A549 (cell line): ENCODE data around the gene BCL11B. TPM values are rescaled to one million over a fixed set of nuclear protein-coding genes. Genes with fewer than 3 reads are reported as not detected.

ENCODE experiments used
- ATAC-seq, 2 experiments: fragments of 200-7000 bp in 1 of 2; fragments of >200 bp in 1 of 2; cut with Nextera tagmentation in 1 of 2; cut with Tn5 transposase in 1 of 2; 3 replicates each; pipeline versions ENCODE4 v1.8.0 to v1.9.1; 2018 to 2020; ENCODE audit warnings: mild to moderate bottlenecking in 1 of 2, moderate library complexity in 1 of 2
- CTCF ChIA-PET: fragments of 300-600 bp; sonication (Branson Sonifier 250); formaldehyde crosslinking; extraction: SDS; loops from one replicate; lab custom pipeline; 2021; ENCODE audit warnings: antibody characterized with exemption, inconsistent platforms; lab: Yijun Ruan, JAX
- POLR2A ChIA-PET: fragments of 350-600 bp; formaldehyde crosslinking; extraction: SDS; loops from one replicate; lab custom pipeline; 2021; ENCODE audit warnings: antibody characterized with exemption, inconsistent platforms; lab: Yijun Ruan, JAX
- DNase-seq, 2 experiments: peaks; one replicate each; pipeline versions ENCODE4 v3.0.0 to v3.0.0-alpha.2; 2011 to 2016; ENCODE audit warnings: low read depth in 1 of 2, low spot score in 1 of 2
- FAIRE-seq: peaks from 2 replicates; lab custom pipeline; 2011; peaks lifted over from hg19 to GRCh38; lab: Jason Lieb, UNC
- H3K27ac ChIP-seq, 2 experiments: fragments of >200 bp; sonication (Bioruptor Twin); formaldehyde crosslinking; 3 replicates each; pipeline ENCODE4 v1.5.1; 2016 to 2017
- H3K4me1 ChIP-seq: fragments of >200 bp; sonication (Bioruptor Twin); formaldehyde crosslinking; 3 replicates; pipeline ENCODE4 v1.6.1; 2016
- H3K4me2 ChIP-seq: fragments of >200 bp; sonication (Bioruptor Twin); formaldehyde crosslinking; 3 replicates; pipeline ENCODE4 v1.6.1; 2016
- H3K4me3 ChIP-seq: fragments of >200 bp; sonication (Bioruptor Twin); formaldehyde crosslinking; 3 replicates; pipeline ENCODE4 v1.5.1; 2016
- H3K9me3 ChIP-seq: fragments of >200 bp; sonication (Bioruptor Twin); formaldehyde crosslinking; 3 replicates; pipeline ENCODE4 v1.6.1; 2016
- BCL3 ChIP-seq: fragments of >200 bp; sonication (Bioruptor Twin); formaldehyde crosslinking; IDR thresholded peaks from 3 replicates; pipeline ENCODE4 v1.6.1; 2016
- BHLHE40 ChIP-seq: IDR thresholded peaks from 2 replicates; pipeline ENCODE4 v1.6.1; 2012; ENCODE audit warnings: low read depth, low read length, inconsistent platforms
- CBX8 ChIP-seq: fragments of 200-600 bp; sonication (generic); IDR thresholded peaks from 2 replicates; pipeline ENCODE4 v1.6.1; 2016
- CHD4 ChIP-seq: fragments of 200-600 bp; sonication (generic); IDR thresholded peaks from 2 replicates; pipeline ENCODE4 v1.6.1; 2016; ENCODE audit warnings: antibody characterized with exemption, mild to moderate bottlenecking, borderline replicate concordance
- E2F6 ChIP-seq: IDR thresholded peaks from 2 replicates; pipeline ENCODE4 v1.6.1; 2012; ENCODE audit warnings: low read depth, borderline replicate concordance
- EHF ChIP-seq: fragments of 250-450 bp; sonication (Bioruptor Pico); IDR thresholded peaks from 2 replicates; pipeline ENCODE4 v1.5.0; 2020; ENCODE audit warnings: mild to moderate bottlenecking
- EHMT2 ChIP-seq: fragments of 200-600 bp; sonication (generic); IDR thresholded peaks from 2 replicates; pipeline ENCODE4 v1.6.1; 2016; ENCODE audit warnings: antibody characterized with exemption, low read depth, mild to moderate bottlenecking, moderate library complexity
- EP300 ChIP-seq, 2 experiments: fragments of >200 bp; sonication (Bioruptor Twin); formaldehyde crosslinking; IDR thresholded peaks; 2 replicates in 1 of 2; 3 replicates in 1 of 2; pipeline ENCODE4 v1.6.1; 2016 to 2017
- ESRRA ChIP-seq: fragments of 150-350 bp; IDR thresholded peaks from 2 replicates; pipeline ENCODE4 v1.6.1; 2014; ENCODE audit warnings: mild to moderate bottlenecking, low read length, borderline replicate concordance
- FOSB ChIP-seq: fragments of 250-450 bp; sonication (Bioruptor Pico); IDR thresholded peaks from 2 replicates; pipeline ENCODE4 v1.5.0; 2020; ENCODE audit warnings: mild to moderate bottlenecking, moderate library complexity
- FOXS1 ChIP-seq: fragments of 250-450 bp; sonication (Bioruptor Pico); IDR thresholded peaks from 2 replicates; pipeline ENCODE4 v1.5.0; 2020; ENCODE audit warnings: mild to moderate bottlenecking, moderate library complexity
- GATA3 ChIP-seq: IDR thresholded peaks from 2 replicates; pipeline ENCODE4 v1.6.1; 2012; ENCODE audit warnings: borderline replicate concordance
- HDAC2 ChIP-seq: fragments of 200-600 bp; sonication (generic); IDR thresholded peaks from 2 replicates; pipeline ENCODE4 v1.6.1; 2016
- HOXB13 ChIP-seq: fragments of 250-450 bp; sonication (Bioruptor Pico); IDR thresholded peaks from 2 replicates; pipeline ENCODE4 v1.5.0; 2020; ENCODE audit warnings: low read depth, mild to moderate bottlenecking, moderate library complexity
- JUN ChIP-seq, 2 experiments: fragments of >200 bp; sonication (Bioruptor Twin); formaldehyde crosslinking; IDR thresholded peaks; 2 replicates in 1 of 2; 3 replicates in 1 of 2; pipeline ENCODE4 v1.6.1; 2016 to 2017
- JUNB ChIP-seq: fragments of >200 bp; sonication (Bioruptor Twin); formaldehyde crosslinking; IDR thresholded peaks from 2 replicates; pipeline ENCODE4 v1.6.1; 2016
- KDM5A ChIP-seq: fragments of 200-600 bp; sonication (generic); IDR thresholded peaks from 2 replicates; pipeline ENCODE4 v1.6.1; 2016; ENCODE audit warnings: antibody characterized with exemption, mild to moderate bottlenecking
- MAX ChIP-seq: IDR thresholded peaks from 2 replicates; pipeline ENCODE4 v1.6.1; 2012
- MAZ ChIP-seq: fragments of 150-350 bp; IDR thresholded peaks from 2 replicates; pipeline ENCODE4 v1.6.1; 2014; ENCODE audit warnings: antibody characterized with exemption, low read depth, low read length, borderline replicate concordance
- MYC ChIP-seq: IDR thresholded peaks from 2 replicates; pipeline ENCODE4 v1.6.1; 2012; ENCODE audit warnings: mild to moderate bottlenecking, inconsistent platforms, low read length, improper control_type of control experiment, borderline replicate concordance
- NFE2L2 ChIP-seq: fragments of 150-350 bp; conservative IDR thresholded peaks from 2 replicates; pipeline ENCODE4 v1.6.1; 2014; ENCODE audit warnings: low read length
- POLR2A ChIP-seq: IDR thresholded peaks from 2 replicates; pipeline ENCODE4 v1.6.1; 2012; ENCODE audit warnings: mild to moderate bottlenecking, low read length
- RARB ChIP-seq: fragments of 250-450 bp; sonication (Bioruptor Pico); IDR thresholded peaks from 2 replicates; pipeline ENCODE4 v1.8.0; 2021; ENCODE audit warnings: mild to moderate bottlenecking, moderate library complexity
- REST ChIP-seq: fragments of 200-600 bp; sonication (generic); IDR thresholded peaks from 2 replicates; pipeline ENCODE4 v1.6.1; 2016; ENCODE audit warnings: antibody characterized with exemption, mild to moderate bottlenecking, moderate library complexity
- RFX5 ChIP-seq: fragments of 450-650 bp; IDR thresholded peaks from 2 replicates; pipeline ENCODE4 v1.7.1; 2014; ENCODE audit warnings: antibody characterized with exemption, mild to moderate bottlenecking, moderate library complexity
- SREBF2 ChIP-seq: fragments of 450-650 bp; IDR thresholded peaks from 2 replicates; pipeline ENCODE4 v1.6.1; 2014; ENCODE audit warnings: mild to moderate bottlenecking, moderate library complexity
- TFCP2L1 ChIP-seq: fragments of 250-450 bp; sonication (Bioruptor Pico); IDR thresholded peaks from 2 replicates; pipeline ENCODE4 v1.5.0; 2021; ENCODE audit warnings: mild to moderate bottlenecking
- USF2 ChIP-seq: fragments of 450-650 bp; IDR thresholded peaks from 2 replicates; pipeline ENCODE4 v1.6.1; 2014; ENCODE audit warnings: antibody characterized with exemption
- ZFP36 ChIP-seq: fragments of 450-650 bp; IDR thresholded peaks from 2 replicates; pipeline ENCODE4 v1.6.1; 2014; ENCODE audit warnings: borderline replicate concordance; ENCODE audit not compliant: partially characterized antibody
- WGBS: methylation state at CpG from one replicate; pipeline ENCODE4 v1.1.6; 2017; ENCODE audit errors: missing lambda C conversion rate; 5-methylcytosine and 5-hydroxymethylcytosine counted together
- polyA plus RNA-seq, 4 experiments: library from polyadenylated mRNA; depleted of rRNA in 3 of 4; stranded (reverse); fragments of >200 nt; fragmentation: RNase III in 1 of 4; extraction: RNeasy Plus Mini Kit Qiagen cat#74134 plus additional on column Dnase treatment in 1 of 4; gene quantifications; 2 replicates in 3 of 4; 3 replicates in 1 of 4; pipeline ENCODE4 v1.2.3, GENCODE V29; 2011 to 2017
- TF ChIP-seq, protein P1 (sequence below): fragments of 150-350 bp; IDR thresholded peaks from 2 replicates; pipeline ENCODE4 v1.6.1; 2014; ENCODE audit warnings: low read depth, mild to moderate bottlenecking, low read length
- TF ChIP-seq, protein P2 (sequence below): fragments of >200 bp; sonication (Bioruptor Twin); formaldehyde crosslinking; IDR thresholded peaks from 3 replicates; pipeline ENCODE4 v1.5.1; 2016

Gene BCL11B
- polyA plus RNA-seq, 2 of the 4 experiments (the other 2 are of a cell fraction) = 0.43 to 0.49 TPM

GRCh38 chr14:99274346-99275221 is 2.6 kb upstream of the BCL11B start:
- 9% methylated on average over 41 of the region's 69 CpGs for WGBS
- TF ChIP-seq, protein P1, sequence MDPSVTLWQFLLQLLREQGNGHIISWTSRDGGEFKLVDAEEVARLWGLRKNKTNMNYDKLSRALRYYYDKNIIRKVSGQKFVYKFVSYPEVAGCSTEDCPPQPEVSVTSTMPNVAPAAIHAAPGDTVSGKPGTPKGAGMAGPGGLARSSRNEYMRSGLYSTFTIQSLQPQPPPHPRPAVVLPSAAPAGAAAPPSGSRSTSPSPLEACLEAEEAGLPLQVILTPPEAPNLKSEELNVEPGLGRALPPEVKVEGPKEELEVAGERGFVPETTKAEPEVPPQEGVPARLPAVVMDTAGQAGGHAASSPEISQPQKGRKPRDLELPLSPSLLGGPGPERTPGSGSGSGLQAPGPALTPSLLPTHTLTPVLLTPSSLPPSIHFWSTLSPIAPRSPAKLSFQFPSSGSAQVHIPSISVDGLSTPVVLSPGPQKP = no peak
- TF ChIP-seq HOXB13 (CRISPR knock-in tag) (no peak), BHLHE40 (0 out of 2 replicates have a peak, but pooled peaks have one; percentile 42), RFX5 (no peak), REST (no peak), TFCP2L1 (no peak), BCL3 (no peak), EHF (CRISPR knock-in tag) (peak; percentile 44; the same call in 1 of the 2 replicates), HDAC2 (no peak), FOXS1 (CRISPR knock-in tag) (no peak), EHMT2 (no peak), SREBF2 (no peak), USF2 (no peak), MAZ (no peak), FOSB (CRISPR knock-in tag) (no peak), MAX (peak; percentile 44), JUNB (no peak), POLR2A (peak; percentile 53), ESRRA (peak; percentile 48; the same call in 1 of the 2 replicates), ZFP36 (no peak), KDM5A (no peak), JUN (IDR thresholded peaks at IDR 0.05) (peak; percentile 26 to 55; a peak in 2 of 5 replicates), CHD4 (no peak; the same call in 1 of the 2 replicates), E2F6 (peak; percentile 84), NFE2L2 (no peak), MYC (no peak), GATA3 (no peak), EP300 (IDR thresholded peaks at IDR 0.05) (no peak), CBX8 (no peak), RARB (CRISPR knock-in tag) (no peak)
- TF ChIP-seq, protein P2, sequence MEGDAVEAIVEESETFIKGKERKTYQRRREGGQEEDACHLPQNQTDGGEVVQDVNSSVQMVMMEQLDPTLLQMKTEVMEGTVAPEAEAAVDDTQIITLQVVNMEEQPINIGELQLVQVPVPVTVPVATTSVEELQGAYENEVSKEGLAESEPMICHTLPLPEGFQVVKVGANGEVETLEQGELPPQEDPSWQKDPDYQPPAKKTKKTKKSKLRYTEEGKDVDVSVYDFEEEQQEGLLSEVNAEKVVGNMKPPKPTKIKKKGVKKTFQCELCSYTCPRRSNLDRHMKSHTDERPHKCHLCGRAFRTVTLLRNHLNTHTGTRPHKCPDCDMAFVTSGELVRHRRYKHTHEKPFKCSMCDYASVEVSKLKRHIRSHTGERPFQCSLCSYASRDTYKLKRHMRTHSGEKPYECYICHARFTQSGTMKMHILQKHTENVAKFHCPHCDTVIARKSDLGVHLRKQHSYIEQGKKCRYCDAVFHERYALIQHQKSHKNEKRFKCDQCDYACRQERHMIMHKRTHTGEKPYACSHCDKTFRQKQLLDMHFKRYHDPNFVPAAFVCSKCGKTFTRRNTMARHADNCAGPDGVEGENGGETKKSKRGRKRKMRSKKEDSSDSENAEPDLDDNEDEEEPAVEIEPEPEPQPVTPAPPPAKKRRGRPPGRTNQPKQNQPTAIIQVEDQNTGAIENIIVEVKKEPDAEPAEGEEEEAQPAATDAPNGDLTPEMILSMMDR = peak; percentile 41

More at GRCh38 chr14:99274346-99275221, 2.6 kb upstream of the BCL11B start:
- Histone ChIP-seq H3K27ac (peak overlapping the region; percentile 85 to 89), H3K4me3 (peak overlapping the region; percentile 83), H3K4me2 (peak overlapping the region; percentile 97), H3K4me1 (peaks cover 23% of the 10 kb centered on the region), H3K9me3 (no peaks in the 10 kb centered on the region)
- DNase-seq (peak; percentile 77 to 85), ATAC-seq (peak; percentile 63 to 76), FAIRE-seq (no peak)
- CTCF ChIA-PET = interaction anchor here (0.6 to 3.4 kb wide), 16 partner anchors 8 to 1857 kb away, joined by 3 to 13 read pairs (median 3); no protein-coding TSS in a partner anchor
- POLR2A ChIA-PET = interaction anchor here (0.9 kb wide), 1 partner anchor 1296 kb away, joined by 8 read pairs; no protein-coding TSS in a partner anchor
